ENCODE data around the gene CDX2. TPM values are rescaled to one million over a fixed set of nuclear protein-coding genes. Genes with fewer than 3 reads are reported as not detected.

The CDX2 gene
- total and polyA plus RNA-seq, 10 of the 15 experiments (the other 5 are each of a cell fraction or from before 2014, with no cell fraction given): 0.15 TPM; not detected in 9

DNA sequence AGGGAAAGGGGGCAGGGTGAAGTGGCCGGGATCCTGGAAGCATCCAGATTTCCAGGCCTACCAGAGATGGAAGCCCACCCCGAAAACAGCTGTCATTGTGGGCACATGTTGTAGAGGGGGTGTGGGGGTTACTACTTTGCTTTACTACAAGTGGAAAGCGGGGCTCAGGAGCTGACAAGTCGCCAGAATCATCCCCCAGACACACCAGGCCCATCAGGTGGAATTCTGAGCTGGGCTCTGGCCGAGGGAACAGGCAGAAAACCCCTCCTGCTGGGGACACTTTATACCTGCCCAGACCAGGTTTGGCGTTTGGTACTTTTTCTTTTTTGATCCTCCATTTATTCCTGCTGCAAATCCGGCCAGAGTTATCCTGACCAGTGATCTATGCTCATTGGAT is 3.8 kb downstream of the CDX2 start:
- Histone ChIP-seq H3K4me2 (ENCODE audit: control insufficient read depth, insufficient read depth) (no peak overlapping the region), H3K27me3 (replicated peaks in 1 of 2; ENCODE audit: control insufficient read depth in 2 of 2, insufficient read depth in 2 of 2, low read length in 1 of 2) (peaks cover 19 to 26% of the 10 kb centered on the region in 2 experiments), H3K9ac (ENCODE audit: control insufficient read depth, insufficient read depth, low read length) (no peak overlapping the region), H3K27ac (ENCODE audit: control insufficient read depth, insufficient read depth) (no peak overlapping the region), H3K9me3 (replicated peaks; ENCODE audit: control insufficient read depth, insufficient read depth, low read length) (no peaks in the 10 kb centered on the region), H3K79me2 (ENCODE audit: control insufficient read depth, insufficient read depth, low read length) (no peaks in the 10 kb centered on the region), H3K4me3 (no peak overlapping the region), H3K4me1 (ENCODE audit: control insufficient read depth, insufficient read depth, low read length) (no peaks in the 10 kb centered on the region), H4K20me1 (ENCODE audit: control insufficient read depth, insufficient read depth) (no peaks in the 10 kb centered on the region), H3K36me3 (ENCODE audit: control insufficient read depth in 2 of 2, insufficient read depth in 2 of 2, low read length in 1 of 2) (no peaks in the 10 kb centered on the region), H2AFZ (ENCODE audit: control insufficient read depth, low read depth, low read length) (no peak overlapping the region)
- DNase-seq (ENCODE audit: low read depth, low spot score) (no peak), ATAC-seq (no peak), FAIRE-seq (no peak)
- intact Hi-C loops (cut with micrococcal nuclease; ENCODE audit: unreplicated experiment): no loop called here
- ChIA-PET RAD21 (ENCODE audit: unreplicated experiment) (interaction anchor here (0.6 kb wide), 1 partner anchor 76 kb away, joined by 3 read pairs; no protein-coding TSS in a partner anchor), SMC1A (ENCODE audit: uncharacterized antibody, unreplicated experiment) (interaction anchor here (1.5 kb wide), 1 partner anchor 11 kb away, joined by 4 read pairs; no protein-coding TSS in a partner anchor), POLR2A (no interaction called here), CTCF (interaction anchor here (0.7 to 1.0 kb wide), 2 partner anchors 19 to 97 kb away, joined by 3 to 4 read pairs; no protein-coding TSS in a partner anchor)
- no TSS peak for BruUV-seq (replicated peaks)
- in situ Hi-C loops (cut with MboI): no loop called here
- TF ChIP-seq STAT3 (IDR thresholded peaks at IDR 0.05; ENCODE audit: low read depth, low read length) (no peak), FOS (IDR thresholded peaks at IDR 0.05; ENCODE audit: borderline replicate concordance, extremely low read depth, insufficient read length) (no peak), ZNF24 (IDR thresholded peaks at IDR 0.05) (no peak), CREB1 (IDR thresholded peaks at IDR 0.05; ENCODE audit: low read depth) (no peak), POLR2A (IDR thresholded peaks at IDR 0.05; ENCODE audit: low read depth, low read length) (no peak), SREBF1 (IDR thresholded peaks at IDR 0.05; ENCODE audit: low read length) (no peak), RCOR1 (conservative IDR thresholded peaks at IDR 0.05; ENCODE audit: low read depth, low read length) (no peak), PBX3 (IDR thresholded peaks at IDR 0.05; ENCODE audit: insufficient replicate concordance, low read depth, low read length) (no peak), NR2C1 (IDR thresholded peaks at IDR 0.05) (no peak), MXI1 (IDR thresholded peaks at IDR 0.05; ENCODE audit: low read depth, low read length) (no peak), CHD1 (IDR thresholded peaks at IDR 0.05; ENCODE audit: low read depth, low read length) (no peak)
- TF ChIP-seq, protein P1, sequence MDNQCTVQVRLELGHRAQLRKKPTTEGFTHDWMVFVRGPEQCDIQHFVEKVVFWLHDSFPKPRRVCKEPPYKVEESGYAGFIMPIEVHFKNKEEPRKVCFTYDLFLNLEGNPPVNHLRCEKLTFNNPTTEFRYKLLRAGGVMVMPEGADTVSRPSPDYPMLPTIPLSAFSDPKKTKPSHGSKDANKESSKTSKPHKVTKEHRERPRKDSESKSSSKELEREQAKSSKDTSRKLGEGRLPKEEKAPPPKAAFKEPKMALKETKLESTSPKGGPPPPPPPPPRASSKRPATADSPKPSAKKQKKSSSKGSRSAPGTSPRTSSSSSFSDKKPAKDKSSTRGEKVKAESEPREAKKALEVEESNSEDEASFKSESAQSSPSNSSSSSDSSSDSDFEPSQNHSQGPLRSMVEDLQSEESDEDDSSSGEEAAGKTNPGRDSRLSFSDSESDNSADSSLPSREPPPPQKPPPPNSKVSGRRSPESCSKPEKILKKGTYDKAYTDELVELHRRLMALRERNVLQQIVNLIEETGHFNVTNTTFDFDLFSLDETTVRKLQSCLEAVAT (IDR thresholded peaks at IDR 0.05): no peak
- TF ChIP-seq, protein P2, sequence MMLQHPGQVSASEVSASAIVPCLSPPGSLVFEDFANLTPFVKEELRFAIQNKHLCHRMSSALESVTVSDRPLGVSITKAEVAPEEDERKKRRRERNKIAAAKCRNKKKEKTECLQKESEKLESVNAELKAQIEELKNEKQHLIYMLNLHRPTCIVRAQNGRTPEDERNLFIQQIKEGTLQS (IDR thresholded peaks at IDR 0.05; ENCODE audit: borderline replicate concordance, extremely low read depth, low read depth, low read length): no peak
- TF ChIP-seq, protein P3, sequence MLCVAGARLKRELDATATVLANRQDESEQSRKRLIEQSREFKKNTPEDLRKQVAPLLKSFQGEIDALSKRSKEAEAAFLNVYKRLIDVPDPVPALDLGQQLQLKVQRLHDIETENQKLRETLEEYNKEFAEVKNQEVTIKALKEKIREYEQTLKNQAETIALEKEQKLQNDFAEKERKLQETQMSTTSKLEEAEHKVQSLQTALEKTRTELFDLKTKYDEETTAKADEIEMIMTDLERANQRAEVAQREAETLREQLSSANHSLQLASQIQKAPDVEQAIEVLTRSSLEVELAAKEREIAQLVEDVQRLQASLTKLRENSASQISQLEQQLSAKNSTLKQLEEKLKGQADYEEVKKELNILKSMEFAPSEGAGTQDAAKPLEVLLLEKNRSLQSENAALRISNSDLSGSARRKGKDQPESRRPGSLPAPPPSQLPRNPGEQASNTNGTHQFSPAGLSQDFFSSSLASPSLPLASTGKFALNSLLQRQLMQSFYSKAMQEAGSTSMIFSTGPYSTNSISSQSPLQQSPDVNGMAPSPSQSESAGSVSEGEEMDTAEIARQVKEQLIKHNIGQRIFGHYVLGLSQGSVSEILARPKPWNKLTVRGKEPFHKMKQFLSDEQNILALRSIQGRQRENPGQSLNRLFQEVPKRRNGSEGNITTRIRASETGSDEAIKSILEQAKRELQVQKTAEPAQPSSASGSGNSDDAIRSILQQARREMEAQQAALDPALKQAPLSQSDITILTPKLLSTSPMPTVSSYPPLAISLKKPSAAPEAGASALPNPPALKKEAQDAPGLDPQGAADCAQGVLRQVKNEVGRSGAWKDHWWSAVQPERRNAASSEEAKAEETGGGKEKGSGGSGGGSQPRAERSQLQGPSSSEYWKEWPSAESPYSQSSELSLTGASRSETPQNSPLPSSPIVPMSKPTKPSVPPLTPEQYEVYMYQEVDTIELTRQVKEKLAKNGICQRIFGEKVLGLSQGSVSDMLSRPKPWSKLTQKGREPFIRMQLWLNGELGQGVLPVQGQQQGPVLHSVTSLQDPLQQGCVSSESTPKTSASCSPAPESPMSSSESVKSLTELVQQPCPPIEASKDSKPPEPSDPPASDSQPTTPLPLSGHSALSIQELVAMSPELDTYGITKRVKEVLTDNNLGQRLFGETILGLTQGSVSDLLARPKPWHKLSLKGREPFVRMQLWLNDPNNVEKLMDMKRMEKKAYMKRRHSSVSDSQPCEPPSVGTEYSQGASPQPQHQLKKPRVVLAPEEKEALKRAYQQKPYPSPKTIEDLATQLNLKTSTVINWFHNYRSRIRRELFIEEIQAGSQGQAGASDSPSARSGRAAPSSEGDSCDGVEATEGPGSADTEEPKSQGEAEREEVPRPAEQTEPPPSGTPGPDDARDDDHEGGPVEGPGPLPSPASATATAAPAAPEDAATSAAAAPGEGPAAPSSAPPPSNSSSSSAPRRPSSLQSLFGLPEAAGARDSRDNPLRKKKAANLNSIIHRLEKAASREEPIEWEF (IDR thresholded peaks at IDR 0.05; ENCODE audit: insufficient replicate concordance, low read depth, low read length): no peak
- WGBS (ENCODE audit: insufficient coverage, insufficient replicate concordance, low lambda C conversion rate, missing lambda C conversion rate): 13% methylated on average over 7 of the region's 7 CpGs

Measured in GM12878 (cell line).